NCI-H2029 (cell line): Measurements from ENCODE around the gene C20orf144.
A peak's percentile ranks its signal among the peaks of the same experiment; 100 is the strongest.
"Not testable (repeated sequence)": the region's sequence is repeated elsewhere in the genome, so short reads cannot be mapped to it uniquely, and the experiment has no call there.

ENCODE experiments used
- DNase-seq: peaks from one replicate; lab custom pipeline; 2025; lab: John Stamatoyannopoulos, UW

Gene C20orf144

DNA sequence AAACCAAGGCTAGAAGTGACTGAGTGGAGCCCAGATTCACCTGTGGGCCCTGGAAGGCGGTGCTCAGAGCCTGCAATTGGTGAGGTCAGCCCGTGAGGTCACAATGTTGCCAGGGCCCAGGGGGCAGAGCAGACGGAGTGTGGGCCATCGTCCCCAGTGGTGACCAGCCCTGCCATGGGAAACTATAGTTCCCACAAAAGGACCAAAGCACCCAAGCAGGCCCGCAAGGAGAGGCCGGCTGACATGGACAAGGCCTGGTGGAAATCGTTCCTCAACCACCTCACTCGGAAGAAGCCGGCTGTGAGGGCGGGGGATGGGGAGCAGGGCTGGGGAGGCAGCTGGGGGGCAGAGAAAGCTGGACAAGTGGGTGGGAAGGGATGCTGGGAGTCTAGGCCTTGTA is at the start of gene C20orf144:
Gene C20orf144 (plus strand): TSS at position 156 of the 400 bp plus-strand sequence. CDS start 19 bp downstream, at position 175.
- no peak for DNase-seq

DNA sequence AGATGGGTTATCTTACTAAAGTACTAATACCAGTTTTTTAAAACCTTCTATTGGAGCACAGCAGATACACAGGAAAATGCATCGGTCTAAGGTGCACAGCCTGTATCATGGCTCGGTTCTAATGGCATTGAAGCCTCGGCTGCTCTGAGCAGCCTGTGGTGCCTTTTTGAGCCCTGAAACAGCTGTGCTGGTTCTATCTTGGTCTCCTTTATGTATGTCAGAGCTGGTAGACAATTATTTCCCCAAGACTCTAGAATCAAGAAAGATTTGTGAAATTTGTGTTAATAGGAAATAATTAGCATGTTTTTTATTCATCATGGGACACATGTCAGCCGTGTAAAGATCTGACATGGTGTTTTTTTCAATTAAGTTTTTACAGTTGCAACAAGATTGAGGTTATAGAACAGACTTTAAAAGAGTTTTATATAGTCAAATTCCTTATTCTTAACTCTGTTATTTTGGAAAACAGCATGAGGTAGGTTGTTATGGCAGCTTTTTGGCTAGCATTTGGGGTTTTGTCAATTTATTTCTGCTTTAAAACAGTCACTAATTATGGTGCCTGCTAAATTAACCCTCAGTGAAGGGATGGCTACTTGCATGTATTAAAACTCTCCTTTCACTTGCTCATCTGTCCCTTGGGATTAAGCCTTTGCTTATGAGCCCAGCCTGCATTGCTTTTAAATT is 40.3 kb upstream of the C20orf144 start:
- no peak for DNase-seq

DNA sequence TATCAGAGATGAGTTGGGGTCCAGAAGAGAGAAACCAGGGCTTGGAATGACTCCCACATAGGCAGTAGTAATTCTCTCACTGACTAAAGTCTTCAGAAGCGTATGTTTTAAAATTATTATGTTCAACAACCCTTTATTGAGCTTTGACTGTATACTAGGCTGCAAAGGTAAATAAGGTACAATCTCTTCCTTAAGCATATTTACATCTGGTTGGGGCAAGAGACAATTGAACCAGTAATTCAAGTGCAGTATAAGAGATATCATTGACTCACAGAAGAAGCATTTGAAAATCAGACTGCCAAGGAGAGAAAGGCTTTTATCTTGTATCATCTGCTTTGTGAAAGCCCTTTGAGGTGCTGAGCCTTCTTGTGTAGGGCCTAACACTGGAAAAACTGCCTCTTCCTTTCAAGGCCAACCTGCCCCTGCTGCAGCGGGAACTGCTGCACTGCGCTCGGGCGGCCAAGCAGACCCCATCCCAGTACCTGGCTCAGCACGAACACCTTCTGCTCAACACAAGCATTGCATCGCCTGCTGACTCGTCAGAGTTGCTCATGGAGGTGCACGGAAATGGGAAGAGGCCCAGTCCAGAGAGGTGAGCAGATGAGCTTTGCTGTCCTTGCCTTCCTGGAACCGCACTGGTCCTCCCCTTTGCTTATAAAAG is 39.3 kb upstream of the C20orf144 start:
- DNase-seq: no peak

DNA sequence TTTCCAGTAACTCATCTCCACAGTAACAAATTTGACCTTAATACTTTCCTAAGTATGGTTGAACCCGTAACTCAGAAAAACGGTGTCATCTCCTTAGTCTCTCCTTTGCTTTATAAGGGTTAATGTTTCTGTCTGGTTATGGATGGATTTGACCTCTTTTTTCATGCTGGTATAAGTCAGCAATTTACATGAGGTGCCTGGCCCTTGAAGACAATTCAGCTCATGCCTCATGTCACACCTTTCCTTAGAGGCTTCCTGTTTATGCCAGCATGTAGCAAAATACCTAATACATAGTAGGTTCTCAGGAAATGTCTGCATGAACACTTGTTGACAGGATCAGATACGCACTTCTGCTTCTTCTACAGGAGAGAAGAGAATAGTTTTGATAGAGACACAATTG is 37.7 kb upstream of the C20orf144 start:
- no peak for DNase-seq

DNA sequence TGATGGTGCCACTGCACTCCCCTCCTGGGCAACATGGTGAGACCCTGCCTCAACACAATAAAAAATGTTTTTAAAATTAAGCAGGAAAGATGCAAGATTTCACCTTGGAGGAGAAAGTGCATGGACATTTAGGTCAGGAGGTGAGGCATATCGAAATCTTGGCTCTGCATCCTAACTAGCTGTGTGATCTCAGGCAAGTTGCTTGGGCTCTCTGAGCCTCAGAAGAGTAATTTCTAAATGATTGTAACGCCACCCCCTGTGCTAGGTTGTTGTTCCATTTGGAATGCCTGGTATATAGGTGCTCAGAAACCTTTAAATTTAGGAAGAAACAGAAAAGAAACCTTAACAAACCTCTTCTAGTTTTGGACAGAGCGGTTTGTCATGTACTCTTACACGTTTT is 35.9 kb upstream of the C20orf144 start:
- no peak for DNase-seq

DNA sequence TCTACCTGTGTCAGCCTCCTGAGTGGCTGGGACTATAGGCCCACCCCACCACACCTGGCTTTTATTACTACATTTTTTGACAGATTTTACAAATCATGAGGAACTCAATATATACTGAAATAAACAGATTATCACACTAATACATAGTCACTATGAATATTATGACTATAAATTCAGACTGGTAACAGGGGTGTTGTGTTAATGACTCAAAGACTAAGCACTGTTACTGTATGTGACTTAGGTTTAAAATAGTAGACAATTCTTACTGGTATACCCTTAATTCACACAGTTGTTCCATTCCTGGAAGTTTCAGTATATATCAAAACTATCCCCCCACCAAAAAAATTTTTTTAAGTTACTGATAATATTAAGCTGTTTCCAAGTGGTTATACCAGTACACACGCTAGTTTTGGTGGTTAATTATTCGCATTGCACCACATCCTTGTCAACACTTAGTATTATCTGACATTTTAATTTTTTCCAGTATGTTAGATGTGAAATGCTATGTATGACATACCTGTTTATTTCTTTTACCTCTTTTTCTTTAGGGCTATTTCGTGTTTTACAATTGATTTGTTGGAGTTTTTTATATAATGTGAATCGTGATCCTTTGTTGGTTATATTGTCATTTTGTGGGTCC is 34.4 kb upstream of the C20orf144 start:
- no peak for DNase-seq

DNA sequence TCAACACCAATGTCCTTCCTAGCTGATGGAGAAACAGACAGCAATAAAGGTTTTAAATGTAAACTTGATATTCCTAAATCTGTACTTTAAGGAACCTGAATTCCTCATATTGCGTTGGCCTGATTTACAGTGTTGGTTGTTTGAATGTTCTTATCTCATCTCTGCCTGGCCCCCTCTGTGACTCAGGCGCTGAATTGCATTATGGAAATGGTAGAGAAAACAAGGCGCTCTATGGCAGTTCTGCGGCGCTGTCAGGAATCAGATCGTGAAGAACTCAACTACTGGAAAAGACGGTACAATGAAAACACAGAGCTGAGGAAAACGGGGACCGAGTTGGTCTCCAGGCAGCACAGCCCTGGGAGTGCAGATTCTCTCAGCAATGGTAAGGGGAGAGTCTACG is 32.6 kb upstream of the C20orf144 start:
- DNase-seq: no peak

DNA sequence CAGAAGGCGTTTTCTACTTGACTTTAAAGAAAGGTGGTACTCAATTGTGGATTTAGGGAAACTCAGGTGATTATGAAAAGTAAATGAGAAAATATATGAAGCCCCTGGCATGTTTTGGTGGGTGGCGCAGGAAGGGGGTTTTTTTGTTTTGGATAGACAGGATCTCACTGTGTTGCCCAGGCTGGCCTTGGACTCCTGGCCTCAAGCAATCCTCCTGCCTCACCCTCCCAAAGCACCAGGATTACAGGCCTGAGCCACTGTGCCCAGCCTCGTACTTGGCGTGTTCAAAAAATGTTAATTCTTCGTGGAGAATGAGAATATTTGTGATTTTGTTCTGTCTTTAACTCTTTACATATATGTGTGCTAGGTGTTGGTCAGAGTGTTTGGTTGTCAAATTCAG is 32.1 kb upstream of the C20orf144 start:
- no peak for DNase-seq

DNA sequence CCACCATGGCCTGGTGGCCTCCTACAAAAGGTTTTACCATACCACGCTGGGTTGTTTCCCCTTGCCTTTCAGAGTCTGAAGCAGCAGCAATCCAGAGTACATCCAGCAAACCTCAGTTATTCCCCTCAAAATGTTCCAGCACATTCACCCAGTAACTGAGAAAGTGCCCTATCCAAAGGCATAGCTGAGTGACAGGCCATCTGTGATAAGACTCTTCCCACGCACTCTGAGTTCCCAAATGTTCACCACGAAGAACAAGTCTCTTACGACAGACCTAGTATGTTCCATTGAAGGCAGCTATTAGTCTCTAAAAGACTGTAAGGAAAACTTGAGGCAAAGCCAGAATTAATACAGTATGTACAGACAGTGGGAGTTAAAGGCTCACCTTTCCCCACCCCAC is 31.6 kb upstream of the C20orf144 start:
- no peak for DNase-seq

DNA sequence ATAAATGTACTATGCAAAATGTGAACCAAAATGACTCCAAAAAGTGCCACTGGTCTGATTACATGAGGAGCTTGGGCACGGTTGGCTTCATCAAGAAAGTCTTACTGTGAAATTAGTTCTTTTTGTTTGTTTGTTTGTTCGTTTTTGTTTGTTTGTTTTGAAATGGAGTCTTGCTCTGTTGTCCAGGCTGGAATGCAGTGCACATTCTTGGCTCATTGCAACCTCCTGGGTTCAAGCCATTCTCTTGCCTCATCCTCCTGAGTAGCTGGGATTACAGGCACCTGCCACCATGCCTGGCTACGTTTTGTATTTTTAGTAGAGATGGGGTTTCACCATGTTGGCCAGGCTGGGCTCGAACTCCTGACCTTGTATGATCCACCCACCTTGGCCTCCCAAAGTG is 30.2 kb upstream of the C20orf144 start:
- DNase-seq: not testable (repeated sequence)

DNA sequence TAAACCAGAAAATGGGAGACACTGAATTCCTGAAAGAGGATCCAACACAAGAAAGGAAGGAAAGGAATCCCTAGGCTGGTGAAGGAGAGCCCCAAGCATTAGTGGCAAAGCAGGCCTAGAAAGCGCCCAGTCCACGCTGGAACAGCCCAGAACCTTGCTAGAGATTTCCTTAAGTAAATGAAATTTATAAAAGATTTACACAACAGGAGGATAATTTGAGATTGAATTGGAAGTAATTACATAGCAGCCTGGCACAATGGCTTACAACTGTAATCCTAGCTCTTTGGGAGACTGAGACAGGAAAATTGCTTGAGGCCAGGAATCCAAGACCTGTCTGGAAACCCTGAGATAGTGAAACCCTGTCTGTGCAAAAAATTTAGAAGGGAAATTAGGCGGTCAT is 26.8 kb upstream of the C20orf144 start:
- no peak for DNase-seq

DNA sequence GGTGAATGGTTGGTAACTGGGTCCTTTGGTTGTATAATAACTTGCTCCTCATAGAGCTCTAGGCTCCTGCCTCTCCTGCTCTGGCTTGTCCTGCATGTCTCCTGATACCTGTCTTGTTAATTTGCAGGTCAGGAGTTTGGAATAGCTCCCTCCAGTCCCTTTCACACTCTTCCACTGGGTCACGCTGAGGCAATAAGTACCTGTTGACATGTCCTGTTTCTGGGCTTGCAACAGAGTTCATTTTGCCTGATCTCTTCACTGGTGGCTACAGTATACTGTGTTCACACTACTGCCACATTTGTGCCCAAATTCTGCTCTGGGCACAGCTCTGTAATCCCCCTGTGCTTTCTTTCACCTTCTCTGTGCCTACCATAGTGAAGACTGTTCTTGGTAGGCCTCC is 25.4 kb upstream of the C20orf144 start:
- no peak for DNase-seq

DNA sequence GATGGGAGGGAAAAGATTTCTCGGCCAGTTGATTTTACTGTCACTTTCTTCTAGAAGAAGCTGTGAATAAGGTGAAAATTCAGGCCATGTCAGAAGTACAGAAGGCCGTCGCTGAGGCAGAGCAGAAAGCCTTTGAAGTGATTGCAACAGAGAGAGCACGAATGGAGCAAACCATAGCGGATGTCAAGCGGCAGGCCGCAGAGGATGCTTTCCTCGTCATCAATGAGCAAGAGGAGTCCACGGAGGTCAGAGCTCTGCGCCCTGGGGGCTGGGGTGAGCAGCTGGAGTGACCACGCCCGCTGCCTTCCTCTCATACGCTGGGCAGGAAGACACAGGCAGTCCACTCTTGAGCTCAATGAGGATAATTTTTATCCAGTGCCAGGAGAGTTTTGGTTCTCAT is 21.8 kb upstream of the C20orf144 start:
- DNase-seq: no peak

DNA sequence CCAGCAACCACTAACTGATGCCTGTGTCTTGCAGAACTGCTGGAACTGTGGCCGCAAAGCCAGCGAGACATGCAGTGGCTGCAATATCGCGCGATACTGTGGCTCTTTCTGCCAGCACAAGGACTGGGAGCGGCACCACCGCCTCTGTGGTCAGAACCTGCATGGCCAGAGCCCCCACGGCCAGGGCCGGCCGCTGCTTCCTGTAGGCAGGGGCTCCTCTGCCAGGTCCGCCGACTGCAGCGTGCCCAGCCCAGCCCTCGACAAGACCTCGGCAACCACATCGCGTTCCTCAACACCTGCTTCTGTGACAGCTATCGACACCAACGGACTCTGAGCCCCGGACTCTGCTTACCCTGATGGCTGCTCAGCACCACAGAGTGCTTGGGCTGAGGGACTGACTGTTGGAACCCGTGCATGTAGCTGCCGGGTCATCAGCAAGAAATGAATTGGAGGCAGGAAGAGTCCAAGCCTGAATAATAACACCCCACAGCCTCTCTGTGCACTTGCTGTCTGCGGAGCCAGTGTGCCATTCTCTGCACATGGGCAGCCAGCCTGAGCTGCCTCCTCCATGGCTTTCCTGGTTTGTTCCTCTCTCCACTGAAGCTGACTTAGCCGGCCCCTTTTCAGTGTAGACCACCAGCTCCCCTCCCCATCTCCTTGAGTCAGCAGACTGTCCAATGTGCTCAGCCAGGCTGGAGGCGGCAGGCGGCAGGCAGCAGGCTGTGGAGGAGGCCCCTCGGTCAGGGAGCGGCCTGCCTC is 17.6 kb upstream of the C20orf144 start:
- no peak for DNase-seq

DNA sequence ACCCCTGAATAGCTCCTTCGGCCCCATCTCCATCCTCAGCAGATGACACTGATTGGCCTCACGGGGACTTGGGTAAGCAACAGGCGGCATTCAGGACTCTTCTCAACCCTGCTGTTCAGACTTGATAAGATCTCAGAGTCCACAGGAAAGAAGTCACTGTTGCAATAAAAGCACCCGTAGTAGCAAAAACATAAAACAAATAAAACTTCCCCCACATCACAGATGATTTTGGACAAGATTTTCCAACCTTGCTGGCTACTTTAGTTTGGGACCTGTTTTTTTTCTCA is 17.1 kb upstream of the C20orf144 start:
- DNase-seq: no peak

DNA sequence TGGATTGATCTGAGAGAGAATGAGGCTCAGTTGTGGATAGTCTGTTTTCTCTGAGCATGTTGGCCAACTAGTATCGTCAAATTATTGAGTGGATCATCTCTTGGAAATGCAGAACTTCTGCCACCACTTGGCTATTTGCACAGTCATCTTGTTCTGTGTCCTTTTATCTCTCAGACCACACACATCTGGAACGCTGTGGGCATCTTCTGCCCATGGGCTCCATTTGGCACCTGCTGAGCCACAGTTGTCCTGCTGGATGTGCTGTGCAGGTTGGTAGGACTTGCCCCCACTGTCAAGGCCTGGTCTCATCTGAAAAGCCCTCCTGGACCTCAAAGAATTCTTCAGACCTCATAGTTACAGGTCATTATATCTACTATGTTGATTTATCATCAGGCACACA is 16.7 kb upstream of the C20orf144 start:
- DNase-seq: no peak

DNA sequence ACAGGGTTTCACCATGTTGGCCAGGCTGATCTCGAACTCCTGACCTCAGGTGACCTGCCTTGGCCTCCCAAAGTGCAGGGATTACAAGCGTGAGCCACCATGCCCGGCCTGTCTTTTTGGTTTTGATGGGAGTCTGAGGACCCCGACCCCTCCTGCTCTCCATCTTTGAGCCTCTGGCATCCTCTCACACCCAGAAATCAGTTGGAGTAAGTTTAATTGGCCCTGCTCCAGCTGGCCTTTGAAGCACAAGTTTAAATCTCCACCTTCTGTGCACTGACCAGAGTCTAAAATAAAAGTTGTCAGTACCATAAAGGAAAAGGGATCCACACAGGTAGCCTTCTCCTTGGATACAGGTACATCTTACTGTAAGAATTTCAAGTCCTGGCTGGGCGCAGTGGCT is 15.9 kb upstream of the C20orf144 start:
- DNase-seq: no peak

DNA sequence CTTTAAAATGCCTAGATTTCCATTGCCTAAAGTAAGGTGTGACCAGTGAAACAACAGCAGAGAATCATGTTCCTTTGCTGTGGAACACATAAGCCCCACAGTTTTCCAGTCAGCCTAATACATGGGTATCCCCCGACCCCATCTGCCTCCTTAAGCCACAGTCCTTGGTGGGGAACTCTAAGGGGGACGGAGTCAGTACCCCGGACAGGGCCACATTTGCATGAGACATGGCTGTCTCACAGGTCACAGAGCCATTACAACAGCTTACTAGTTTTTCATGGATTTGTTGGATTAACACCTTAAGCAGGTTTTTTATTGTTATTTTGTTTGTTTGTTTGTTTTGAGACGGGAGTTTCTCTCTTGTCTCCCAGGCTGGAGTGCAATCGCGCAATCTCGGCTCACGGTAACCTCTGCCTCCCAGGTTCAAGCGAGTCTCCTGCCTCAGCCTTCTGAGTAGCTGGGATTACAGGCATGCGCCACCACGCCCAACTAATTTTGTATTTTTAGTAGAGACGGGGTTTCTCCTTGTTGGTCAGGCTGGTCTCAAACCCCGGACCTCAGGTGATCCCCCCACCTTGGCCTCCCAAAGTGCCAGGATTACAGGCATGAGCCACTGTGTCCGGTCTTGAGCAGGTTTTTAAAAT is 15.0 kb upstream of the C20orf144 start:
- not testable (repeated sequence) for DNase-seq

DNA sequence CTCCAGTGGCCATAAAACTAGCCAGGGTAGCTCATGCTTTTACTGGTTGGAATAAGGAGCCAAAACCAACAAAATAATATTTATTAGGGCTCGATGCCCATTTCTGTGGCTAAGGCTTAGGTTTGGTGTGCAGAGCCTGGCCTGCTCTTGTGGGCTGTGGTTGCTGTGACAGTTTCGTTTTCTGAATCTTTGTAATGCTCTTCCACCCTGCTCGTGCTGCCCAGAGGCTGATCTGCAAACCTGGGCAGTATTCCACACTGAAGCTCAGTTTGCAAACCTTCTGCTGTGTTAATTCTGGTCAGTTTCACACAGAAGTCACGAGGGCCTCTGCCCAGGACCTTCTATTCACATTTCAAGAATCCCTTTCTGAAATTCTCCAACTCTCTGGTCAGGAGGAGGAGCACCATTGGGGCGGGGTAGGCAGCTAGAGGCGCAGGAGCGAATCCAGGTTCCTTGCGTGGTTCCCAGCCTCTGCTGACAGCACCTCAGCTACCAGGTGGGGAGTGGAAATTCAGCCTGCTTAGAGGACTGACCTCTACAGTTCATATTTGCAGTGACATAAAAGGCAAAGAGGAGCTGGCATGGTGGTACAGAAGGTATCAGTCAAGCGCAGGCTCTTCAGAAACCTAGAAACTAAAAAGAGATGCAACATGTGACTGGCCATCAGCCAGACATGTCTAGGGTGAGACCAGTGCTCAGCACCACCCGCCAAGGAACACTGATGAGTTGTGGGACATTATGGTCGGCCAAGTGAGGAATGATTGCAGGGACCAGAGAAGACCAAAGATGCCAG is 14.3 kb upstream of the C20orf144 start:
- peak; percentile 63 for DNase-seq

DNA sequence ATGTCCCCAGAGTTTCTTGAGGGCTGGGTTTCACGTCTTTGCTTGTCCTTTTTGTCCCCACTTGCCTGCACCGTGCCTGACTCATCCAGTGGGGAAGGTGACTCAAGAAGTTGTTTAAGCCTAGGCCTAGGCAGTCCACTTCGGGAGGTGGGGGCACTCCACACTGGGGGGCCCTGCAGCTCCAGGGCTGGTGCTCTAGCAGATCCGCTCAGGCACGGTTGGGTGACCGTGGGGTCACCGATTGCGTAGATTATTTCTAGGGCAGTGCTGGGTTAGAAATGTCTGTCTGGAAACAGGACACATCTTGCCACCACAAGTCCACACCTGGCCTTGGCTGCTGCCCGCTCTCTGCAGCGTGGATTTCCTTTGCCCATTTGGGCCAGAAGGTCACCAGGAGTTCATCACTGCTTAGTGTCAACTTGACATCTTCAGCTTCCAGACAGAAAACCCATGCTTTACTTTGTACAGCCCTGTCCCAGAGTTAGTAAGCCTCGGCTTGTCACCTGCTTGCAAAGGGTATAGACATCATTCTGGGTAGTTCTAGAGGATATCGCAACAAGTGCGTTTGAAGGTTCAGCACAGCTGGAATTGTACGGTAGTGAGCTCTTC is 13.6 kb upstream of the C20orf144 start:
- no peak for DNase-seq

DNA sequence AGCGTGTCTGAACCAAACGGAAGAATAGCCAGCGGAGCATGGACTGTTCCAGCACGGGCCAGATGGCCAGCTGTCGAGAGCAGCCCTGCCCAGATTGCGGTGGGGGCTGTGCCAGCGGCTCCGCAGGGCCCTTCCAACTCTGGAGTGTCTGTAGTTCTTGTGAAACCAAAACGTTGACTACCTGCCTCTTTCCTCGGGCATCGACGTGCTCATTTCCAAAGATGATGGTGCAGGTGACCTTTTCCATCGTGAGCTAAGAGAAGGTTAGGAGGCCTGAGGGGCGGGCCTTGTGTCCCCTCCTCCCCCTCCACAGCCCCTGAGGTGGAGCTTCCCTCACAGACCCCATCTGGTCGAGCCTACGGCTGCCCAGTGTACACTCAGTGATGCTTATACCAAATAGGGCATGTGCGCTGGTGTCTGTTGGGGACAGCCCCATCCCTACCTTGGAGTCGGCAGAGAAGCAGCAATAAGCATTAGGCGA is 12.9 kb upstream of the C20orf144 start:
- peak; percentile 78 for DNase-seq
